SK-N-SH (cell line): ENCODE results near the gene SLC5A2. TPM values are rescaled to one million over a fixed set of nuclear protein-coding genes. Genes with fewer than 3 reads are reported as not detected.

Experiments
- CTCF ChIA-PET: fragments of 300-600, 350-600 bp; formaldehyde crosslinking; extraction: SDS; loops from one replicate; lab custom pipeline; 2021; lab: Yijun Ruan, JAX
- POLR2A ChIA-PET: fragments of 350-600 bp; sonication (Branson Sonifier 250); formaldehyde crosslinking; extraction: SDS; loops from one replicate; lab custom pipeline; 2020; ENCODE audit warnings: antibody characterized with exemption, inconsistent platforms; lab: Yijun Ruan, JAX
- DNase-seq: peaks from one replicate; pipeline ENCODE4 v3.0.0; 2012
- H2AFZ ChIP-seq: fragments of 200-600 bp; sonication (generic); 2 replicates; pipeline ENCODE4 v1.8.1; 2016; ENCODE audit warnings: antibody characterized with exemption, mild to moderate bottlenecking, low read depth
- H3F3A ChIP-seq: fragments of 200-600 bp; sonication (generic); replicated peaks from 2 replicates; pipeline ENCODE3; 2016; ENCODE audit warnings: antibody characterized with exemption, mild to moderate bottlenecking; ENCODE audit not compliant: insufficient read depth
- H3K27ac ChIP-seq, 2 experiments: fragments of 200-500 bp in 1 of 2; fragments of 200-600 bp in 1 of 2; sonication (Bioruptor generic) in 1 of 2; sonication (generic), shearing (Covaris generic) in 1 of 2; 2 replicates each; pipeline versions ENCODE4 v1.5.1 to v1.6.1; 2014 to 2016; ENCODE audit warnings: low read depth in 2 of 2, inconsistent platforms in 1 of 2, low read length in 1 of 2, mild to moderate bottlenecking in 1 of 2, mixed read lengths in 1 of 2
- H3K27me3 ChIP-seq: fragments of 200-600 bp; sonication (generic), shearing (Covaris generic); 2 replicates; pipeline ENCODE4 v1.6.1; 2016; ENCODE audit warnings: mixed run types; ENCODE audit not compliant: insufficient read depth
- H3K36me3 ChIP-seq, 2 experiments: fragments of 200-500 bp in 1 of 2; fragments of 200-600 bp in 1 of 2; sonication (Bioruptor generic) in 1 of 2; sonication (generic) in 1 of 2; replicated peaks in 1 of 2; 2 replicates each; pipeline versions ENCODE3 to v1.5.1; 2014 to 2016; ENCODE audit warnings: low read length in 1 of 2, mild to moderate bottlenecking in 1 of 2; ENCODE audit not compliant: insufficient read depth in 2 of 2, control insufficient read depth in 1 of 2
- H3K4me1 ChIP-seq, 2 experiments: fragments of 200-500 bp in 1 of 2; fragments of 200-600 bp in 1 of 2; sonication (Bioruptor generic) in 1 of 2; sonication (generic), shearing (Covaris generic) in 1 of 2; 2 replicates each; pipeline versions ENCODE4 v1.5.1 to v1.6.1; 2014 to 2016; ENCODE audit warnings: low read depth in 1 of 2, low read length in 1 of 2, mixed run types in 1 of 2; ENCODE audit not compliant: insufficient read depth in 2 of 2, control insufficient read depth in 1 of 2
- H3K4me2 ChIP-seq: fragments of 200-600 bp; sonication (generic), shearing (Covaris generic); 2 replicates; pipeline ENCODE4 v1.6.1; 2017; ENCODE audit warnings: mixed run types
- H3K4me3 ChIP-seq, 2 experiments: fragments of 200-500 bp in 1 of 2; fragments of 200-600 bp in 1 of 2; sonication (Bioruptor generic) in 1 of 2; sonication (generic), shearing (Covaris generic) in 1 of 2; 2 replicates each; pipeline versions ENCODE4 v1.5.1 to v1.8.1; 2014 to 2016; ENCODE audit warnings: low read depth in 2 of 2, inconsistent platforms in 1 of 2, low read length in 1 of 2, mild to moderate bottlenecking in 1 of 2, mixed read lengths in 1 of 2, moderate library complexity in 1 of 2
- H3K79me2 ChIP-seq: fragments of 200-600 bp; sonication (generic); 2 replicates; pipeline ENCODE4 v1.8.1; 2017; ENCODE audit warnings: mild to moderate bottlenecking; ENCODE audit not compliant: insufficient read depth
- H3K9ac ChIP-seq: fragments of 200-600 bp; sonication (generic); 2 replicates; pipeline ENCODE4 v1.6.1; 2017; ENCODE audit warnings: mixed run types
- H3K9me2 ChIP-seq: fragments of 200-600 bp; sonication (generic); 2 replicates; pipeline ENCODE4 v1.6.1; 2017; ENCODE audit warnings: mixed run types
- H3K9me3 ChIP-seq: fragments of 200-600 bp; sonication (generic); 2 replicates; pipeline ENCODE4 v1.6.1; 2017; ENCODE audit warnings: mixed run types, mild to moderate bottlenecking, moderate library complexity
- H4K20me1 ChIP-seq: fragments of 200-600 bp; sonication (generic); 2 replicates; pipeline ENCODE4 v1.6.1; 2017; ENCODE audit warnings: mild to moderate bottlenecking, mixed run types; ENCODE audit not compliant: insufficient read depth
- CTCF ChIP-seq: fragments of 200-600 bp; sonication (generic); IDR thresholded peaks from 2 replicates; pipeline ENCODE4 v1.6.1; 2017; ENCODE audit warnings: antibody characterized with exemption, mild to moderate bottlenecking, moderate library complexity
- EP300 ChIP-seq, 2 experiments: IDR thresholded peaks; 2 replicates each; pipeline versions ENCODE4 v1.4.0 to v1.6.1; 2012; ENCODE audit warnings: borderline replicate concordance in 1 of 2, low read depth in 1 of 2, low read length in 1 of 2
- FOXJ3 ChIP-seq: sonication (generic); formaldehyde crosslinking; IDR thresholded peaks from 2 replicates; pipeline ENCODE4 v1.5.1; 2020; ENCODE audit warnings: mild to moderate bottlenecking, missing genetic modification reagents
- FOXM1 ChIP-seq: IDR thresholded peaks from 2 replicates; pipeline ENCODE4 v1.4.0; 2012; ENCODE audit warnings: low read depth, mild to moderate bottlenecking
- GABPA ChIP-seq: IDR thresholded peaks from 2 replicates; pipeline ENCODE4 v1.4.0; 2012; ENCODE audit warnings: low read depth, mild to moderate bottlenecking
- IRF3 ChIP-seq: fragments of 150-350 bp; IDR thresholded peaks from 2 replicates; pipeline ENCODE4 v1.6.1; 2016; ENCODE audit warnings: mild to moderate bottlenecking, low read depth, low read length
- MXI1 ChIP-seq: IDR thresholded peaks from 2 replicates; pipeline ENCODE4 v1.6.1; 2012; ENCODE audit warnings: mild to moderate bottlenecking, low read depth, low read length, improper control_type of control experiment
- NFIC ChIP-seq: IDR thresholded peaks from 2 replicates; pipeline ENCODE4 v1.4.0; 2012; ENCODE audit warnings: borderline replicate concordance
- PBX3 ChIP-seq: IDR thresholded peaks from 2 replicates; pipeline ENCODE4; 2012
- POLR2AphosphoS5 ChIP-seq: IDR thresholded peaks from 2 replicates; pipeline ENCODE4 v1.6.1; 2012; ENCODE audit warnings: low read depth, low read length
- SIN3A ChIP-seq: IDR thresholded peaks from 2 replicates; pipeline ENCODE4 v1.6.1; 2012; ENCODE audit warnings: low read depth, mild to moderate bottlenecking, low read length, moderate library complexity, borderline replicate concordance
- SMC3 ChIP-seq: IDR thresholded peaks from 2 replicates; pipeline ENCODE4 v1.6.1; 2012; ENCODE audit warnings: low read depth, low read length, improper control_type of control experiment
- TAF1 ChIP-seq: IDR thresholded peaks from 2 replicates; pipeline ENCODE4 v1.6.1; 2012; ENCODE audit warnings: low read depth, mild to moderate bottlenecking, low read length, moderate library complexity, borderline replicate concordance
- TEAD4 ChIP-seq: IDR thresholded peaks from 2 replicates; pipeline ENCODE4 v1.4.0; 2012; ENCODE audit warnings: mild to moderate bottlenecking, borderline replicate concordance; ENCODE audit not compliant: insufficient read depth
- USF1 ChIP-seq: IDR thresholded peaks from 2 replicates; pipeline ENCODE4 v1.4.0; 2012; ENCODE audit warnings: low read depth, borderline replicate concordance
- USF2 ChIP-seq: fragments of 150-350 bp; IDR thresholded peaks from 2 replicates; pipeline ENCODE4 v1.6.1; 2017; ENCODE audit warnings: antibody characterized with exemption, low read length, low read depth, borderline replicate concordance
- YY1 ChIP-seq: IDR thresholded peaks from 2 replicates; pipeline ENCODE4 v1.4.0; 2012; ENCODE audit warnings: low read depth, mild to moderate bottlenecking
- ZBTB33 ChIP-seq: IDR thresholded peaks from 2 replicates; pipeline ENCODE4 v1.4.0; 2012; ENCODE audit warnings: low read depth, borderline replicate concordance
- WGBS: methylation state at CpG from one replicate; pipeline ENCODE4 v1.1.6; 2017; ENCODE audit warnings: low lambda C conversion rate; 5-methylcytosine and 5-hydroxymethylcytosine counted together
- polyA plus RNA-seq, 3 experiments: library from polyadenylated mRNA; depleted of rRNA; stranded (reverse); fragments of >200 nt; gene quantifications; 2 replicates each; pipeline ENCODE4 v1.2.3, GENCODE V29; 2012

Gene SLC5A2
- polyA plus RNA-seq, 1 of the 3 experiments (the other 2 are of a cell fraction) = 0.31 TPM

- TF ChIP-seq CTCF = no peak
- no peak for TF ChIP-seq POLR2AphosphoS5
- TF ChIP-seq USF2 = no peak
- no peak for TF ChIP-seq FOXM1
- TF ChIP-seq SIN3A = no peak
- TF ChIP-seq TAF1 = no peak
- TF ChIP-seq EP300 (IDR thresholded peaks at IDR 0.05; ENCODE audit: borderline replicate concordance in 1 of 2, low read depth in 1 of 2, low read length in 1 of 2) = no peak
- TF ChIP-seq YY1 = no peak
- TF ChIP-seq USF1 = no peak
- TF ChIP-seq ZBTB33 = no peak
- no peak for TF ChIP-seq FOXJ3
- TF ChIP-seq, all 33 proteins: peak for 0
These were observed 20.8 kb upstream of the SLC5A2 start (continued) for GRCh38 chr16:31461921-31462804.

GRCh38 chr16:31464348-31464769 lies 18.6 kb upstream of the SLC5A2 start:
- Histone ChIP-seq H3K36me3 (peaks cover 0 to 19% of the 10 kb centered on the region in 2 experiments), H4K20me1 (no peaks in the 10 kb centered on the region), H3K4me2 (no peak overlapping the region), H3F3A (peaks cover 11% of the 10 kb centered on the region), H2AFZ (no peak overlapping the region), H3K4me1 (peaks cover 2 to 4% of the 10 kb centered on the region in 2 experiments; a peak in 2 of 4 replicates), H3K4me3 (no peak overlapping the region), H3K79me2 (peaks cover 3% of the 10 kb centered on the region; the same call in 1 of the 2 replicates), H3K9me2 (no peaks in the 10 kb centered on the region), H3K9ac (no peak overlapping the region), H3K9me3 (no peaks in the 10 kb centered on the region), H3K27me3 (no peaks in the 10 kb centered on the region), H3K27ac (no peak overlapping the region)
- peak; percentile 16 for DNase-seq
- ChIA-PET CTCF (no interaction called here), POLR2A (no interaction called here)
- TF ChIP-seq NFIC (no peak), IRF3 (no peak), FOXJ3 (no peak), TEAD4 (no peak), CTCF (no peak), GABPA (no peak), MXI1 (no peak), SMC3 (no peak), PBX3 (no peak)
- WGBS = 96% methylated on average over 33 of the region's 36 CpGs
